Panc1 (cell line): ENCODE results near the gene CNNM2. TPM values are rescaled to one million over a fixed set of nuclear protein-coding genes. Genes with fewer than 3 reads are reported as not detected.

Experiments
- ATAC-seq: fragments of 200-7000 bp; cut with Tn5 transposase; 2 replicates; pipeline ENCODE4 v1.9.1; 2020; ENCODE audit warnings: mild to moderate bottlenecking, moderate library complexity
- BruUV-seq: library from RNA; stranded (reverse); fragments of 400-500 nt; replicated peaks from 2 replicates; lab custom pipeline; 2021; lab: Mats Ljungman, UMichigan
- CTCF ChIA-PET: fragments of 300-600 bp; sonication (Branson Sonifier 250); formaldehyde crosslinking; loops from one replicate; lab custom pipeline; 2022; ENCODE audit warnings: antibody characterized with exemption; lab: Charles Lee
- POLR2A ChIA-PET: fragments of 300-600 bp; sonication (Branson Sonifier 250); formaldehyde crosslinking; loops from one replicate; lab custom pipeline; 2022; ENCODE audit warnings: antibody characterized with exemption; lab: Charles Lee
- DNase-seq: peaks from one replicate; pipeline ENCODE4 v3.0.0-alpha.2; 2010; ENCODE audit warnings: low read depth, low spot score
- H3K27ac ChIP-seq: 2 replicates; pipeline ENCODE4 v1.5.1; 2011; ENCODE audit warnings: mild to moderate bottlenecking, low read length, inconsistent platforms
- H3K27me3 ChIP-seq: fragments of 200-500 bp; sonication (Bioruptor generic); 2 replicates; pipeline ENCODE4 v1.6.0; 2014; ENCODE audit warnings: low read length, inconsistent platforms; ENCODE audit not compliant: control insufficient read depth, insufficient read depth
- H3K36me3 ChIP-seq: fragments of 200-500 bp; sonication (Bioruptor generic); 2 replicates; pipeline ENCODE4 v1.5.1; 2014; ENCODE audit warnings: inconsistent platforms, mild to moderate bottlenecking, low read length, moderate library complexity; ENCODE audit not compliant: control insufficient read depth, insufficient read depth
- H3K4me1 ChIP-seq: 2 replicates; pipeline ENCODE4 v1.5.1; 2011; ENCODE audit warnings: inconsistent platforms, mild to moderate bottlenecking, low read length, moderate library complexity; ENCODE audit not compliant: control insufficient read depth, insufficient read depth
- H3K4me3 ChIP-seq, 2 experiments: 2 replicates each; pipeline ENCODE4 v1.5.1; 2011 to 2012; ENCODE audit warnings: low read depth in 2 of 2, low read length in 2 of 2, mild to moderate bottlenecking in 2 of 2, inconsistent platforms in 1 of 2, moderate library complexity in 1 of 2
- H3K9me3 ChIP-seq: fragments of 200-500 bp; sonication (Bioruptor generic); 2 replicates; pipeline ENCODE4 v1.5.1; 2014; ENCODE audit warnings: low read depth, mild to moderate bottlenecking, inconsistent platforms, low read length, moderate library complexity; ENCODE audit not compliant: control insufficient read depth, insufficient read depth
- CTCF ChIP-seq: fragments of 450-650 bp; IDR thresholded peaks from 2 replicates; pipeline ENCODE4 v1.5.1; 2017; ENCODE audit warnings: mild to moderate bottlenecking
- POLR2AphosphoS5 ChIP-seq: IDR thresholded peaks from 2 replicates; pipeline ENCODE4 v1.6.1; 2012; ENCODE audit warnings: mild to moderate bottlenecking, low read depth, low read length, moderate library complexity
- SIN3A ChIP-seq: IDR thresholded peaks from 2 replicates; pipeline ENCODE4 v1.6.1; 2012; ENCODE audit warnings: low read depth, mild to moderate bottlenecking, low read length, moderate library complexity, borderline replicate concordance; ENCODE audit not compliant: insufficient read depth
- TCF7L2 ChIP-seq: IDR thresholded peaks from 2 replicates; pipeline ENCODE4 v1.6.1; 2011; ENCODE audit warnings: mild to moderate bottlenecking, low read depth, low read length, inconsistent platforms
- in situ Hi-C: cut with HindIII; loops from 2 replicates; pipeline ENCODE4 v1.10.0; 2016; ENCODE audit warnings: low sequenced_read_pairs, low pct_unique_long_range_greater_than_20kb
- intact Hi-C: fragments of 100-400 bp; cut with micrococcal nuclease; formaldehyde crosslinking; loops from one replicate; pipeline ENCODE4 v1.10.0; 2022; ENCODE audit not compliant: unreplicated experiment
- total RNA-seq: library from RNA; stranded (reverse); gene quantifications from one replicate; pipeline ENCODE4 v1.2.1, GENCODE V29; 2021; ENCODE audit not compliant: unreplicated experiment
- TF ChIP-seq, protein P1 (sequence below), 2 experiments: IDR thresholded peaks; 2 replicates each; pipeline ENCODE4 v1.6.1; 2011 to 2012; ENCODE audit warnings: low read depth in 2 of 2, control low read depth in 1 of 2, low read length in 1 of 2, mild to moderate bottlenecking in 1 of 2, moderate library complexity in 1 of 2; ENCODE audit not compliant: insufficient read depth in 1 of 2

Gene CNNM2
- total RNA-seq, 1 experiment from 2014 or later, result 27.1 TPM

DNA sequence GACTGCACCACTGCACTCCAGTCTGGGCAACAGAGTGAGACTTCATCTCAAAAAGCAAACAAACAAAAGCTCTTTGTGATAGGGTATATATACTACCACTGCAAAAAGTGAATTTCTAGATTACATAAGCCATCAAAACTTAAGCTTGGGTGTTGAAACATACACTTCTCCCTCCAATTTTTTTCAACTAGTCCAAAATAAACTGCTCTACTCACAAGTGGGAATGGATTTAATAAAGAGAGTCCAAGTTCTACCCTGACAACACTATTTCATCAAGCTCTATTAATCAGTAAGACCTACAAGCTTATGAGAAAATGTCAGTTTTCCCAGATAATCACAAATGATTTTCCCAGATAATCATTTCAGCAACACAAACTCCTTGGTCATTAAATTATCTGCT, 192.3 kb downstream of the CNNM2 start:
- DNase-seq (no peak), ATAC-seq (no peak)
- no peaks in the 10 kb centered on the region for H3K9me3 ChIP-seq
- BruUV-seq, result no TSS peak
- peaks cover 17% of the 10 kb centered on the region for H3K4me1 ChIP-seq
- H3K27ac ChIP-seq, result no peak overlapping the region
- H3K27me3 ChIP-seq, result no peaks in the 10 kb centered on the region
- POLR2A ChIA-PET, result no interaction called here
- in situ Hi-C loops, result no loop called here
- intact Hi-C loops, result loop anchor here (10.0 kb wide), 1 partner anchor 134 kb away; the partner anchor contains the start of gene RPEL1
- H3K36me3 ChIP-seq, result peaks cover 10% of the 10 kb centered on the region; the same call in 1 of the 2 replicates
- TF ChIP-seq SIN3A (no peak), POLR2AphosphoS5 (no peak), CTCF (no peak), TCF7L2 (no peak)
- TF ChIP-seq, protein P1, sequence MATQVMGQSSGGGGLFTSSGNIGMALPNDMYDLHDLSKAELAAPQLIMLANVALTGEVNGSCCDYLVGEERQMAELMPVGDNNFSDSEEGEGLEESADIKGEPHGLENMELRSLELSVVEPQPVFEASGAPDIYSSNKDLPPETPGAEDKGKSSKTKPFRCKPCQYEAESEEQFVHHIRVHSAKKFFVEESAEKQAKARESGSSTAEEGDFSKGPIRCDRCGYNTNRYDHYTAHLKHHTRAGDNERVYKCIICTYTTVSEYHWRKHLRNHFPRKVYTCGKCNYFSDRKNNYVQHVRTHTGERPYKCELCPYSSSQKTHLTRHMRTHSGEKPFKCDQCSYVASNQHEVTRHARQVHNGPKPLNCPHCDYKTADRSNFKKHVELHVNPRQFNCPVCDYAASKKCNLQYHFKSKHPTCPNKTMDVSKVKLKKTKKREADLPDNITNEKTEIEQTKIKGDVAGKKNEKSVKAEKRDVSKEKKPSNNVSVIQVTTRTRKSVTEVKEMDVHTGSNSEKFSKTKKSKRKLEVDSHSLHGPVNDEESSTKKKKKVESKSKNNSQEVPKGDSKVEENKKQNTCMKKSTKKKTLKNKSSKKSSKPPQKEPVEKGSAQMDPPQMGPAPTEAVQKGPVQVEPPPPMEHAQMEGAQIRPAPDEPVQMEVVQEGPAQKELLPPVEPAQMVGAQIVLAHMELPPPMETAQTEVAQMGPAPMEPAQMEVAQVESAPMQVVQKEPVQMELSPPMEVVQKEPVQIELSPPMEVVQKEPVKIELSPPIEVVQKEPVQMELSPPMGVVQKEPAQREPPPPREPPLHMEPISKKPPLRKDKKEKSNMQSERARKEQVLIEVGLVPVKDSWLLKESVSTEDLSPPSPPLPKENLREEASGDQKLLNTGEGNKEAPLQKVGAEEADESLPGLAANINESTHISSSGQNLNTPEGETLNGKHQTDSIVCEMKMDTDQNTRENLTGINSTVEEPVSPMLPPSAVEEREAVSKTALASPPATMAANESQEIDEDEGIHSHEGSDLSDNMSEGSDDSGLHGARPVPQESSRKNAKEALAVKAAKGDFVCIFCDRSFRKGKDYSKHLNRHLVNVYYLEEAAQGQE (IDR thresholded peaks at IDR 0.05; ENCODE audit: insufficient read depth in 1 of 2, low read depth in 2 of 2, low read length in 1 of 2), result no peak
- CTCF ChIA-PET, result no interaction called here
- H3K4me3 ChIP-seq, result no peak overlapping the region

DNA sequence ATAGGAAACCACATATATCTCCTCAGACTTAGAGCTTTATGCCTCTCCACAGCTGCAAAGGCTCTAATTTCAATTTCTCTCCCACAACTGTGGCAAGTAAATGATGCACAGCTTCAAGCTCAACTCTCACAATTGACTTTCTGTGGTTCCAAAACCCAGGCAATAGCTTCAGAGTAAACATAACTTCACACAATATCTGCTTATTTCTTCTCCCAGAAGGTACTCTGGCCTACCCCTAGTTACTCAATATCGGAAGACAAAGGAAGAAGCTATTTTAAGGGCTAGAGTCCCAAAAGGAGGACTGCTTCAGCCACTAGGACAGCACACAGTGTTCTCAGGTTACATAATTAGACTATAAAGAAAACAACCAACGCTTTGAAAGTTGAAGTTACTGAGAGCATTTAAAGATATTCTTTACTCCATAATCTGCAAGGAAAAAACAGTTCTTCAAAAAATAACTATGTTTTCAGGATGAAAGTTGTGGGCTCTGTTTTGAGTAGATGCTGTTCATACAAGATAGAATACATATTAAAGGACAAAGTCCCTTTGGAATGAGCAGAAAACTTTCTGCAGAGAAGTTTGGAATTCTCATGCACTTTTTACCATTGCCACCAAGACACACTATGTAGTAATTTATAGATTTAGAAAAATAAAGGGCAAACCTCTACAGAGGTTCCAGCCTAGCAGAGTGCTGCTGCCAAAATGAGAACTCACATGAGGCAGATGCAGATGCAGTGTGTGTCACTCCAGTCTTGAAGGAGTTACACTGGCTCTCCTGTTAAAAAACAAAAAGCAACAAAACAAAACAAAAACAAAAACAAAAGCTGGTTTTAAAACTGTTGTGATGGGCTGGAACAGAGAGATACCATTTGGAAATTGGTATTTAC, 193.2 kb downstream of the CNNM2 start:
- DNase-seq (no peak), ATAC-seq (no peak)
- TF ChIP-seq, protein P1 (IDR thresholded peaks at IDR 0.05; ENCODE audit: insufficient read depth in 1 of 2, low read depth in 2 of 2, low read length in 1 of 2), result no peak
- TF ChIP-seq POLR2AphosphoS5, result no peak
- no peak for TF ChIP-seq SIN3A
- TF ChIP-seq TCF7L2, result no peak
- TF ChIP-seq CTCF, result no peak
- peaks cover 17% of the 10 kb centered on the region for H3K4me1 ChIP-seq
- H3K36me3 ChIP-seq, result peaks cover 2% of the 10 kb centered on the region; the same call in 1 of the 2 replicates
- H3K4me3 ChIP-seq, result no peak overlapping the region
- in situ Hi-C loops, result no loop called here
- CTCF ChIA-PET, result no interaction called here
- BruUV-seq, result no TSS peak
- POLR2A ChIA-PET, result interaction anchor here (0.5 kb wide), 1 partner anchor 120 kb away, joined by 8 read pairs; no protein-coding TSS in a partner anchor
- H3K27ac ChIP-seq, result no peak overlapping the region
- intact Hi-C loops, result loop anchor here (10.0 kb wide), 1 partner anchor 134 kb away; the partner anchor contains the start of gene RPEL1
- no peaks in the 10 kb centered on the region for H3K9me3 ChIP-seq
- H3K27me3 ChIP-seq, result no peaks in the 10 kb centered on the region
